ENCODE results near the gene WWC2.

GRCh38 chr4:183171484-183172267 lies 72.6 kb downstream of the WWC2 start:
- TF ChIP-seq POLR2A (IDR thresholded peaks at IDR 0.05; ENCODE audit: low read length), result no peak
- TF ChIP-seq GATA1 (IDR thresholded peaks at IDR 0.05; ENCODE audit: low read depth, low read length), result no peak

All from erythroblast (primary cell).